ENCODE data around the gene CORIN.

The CORIN gene, protein sequence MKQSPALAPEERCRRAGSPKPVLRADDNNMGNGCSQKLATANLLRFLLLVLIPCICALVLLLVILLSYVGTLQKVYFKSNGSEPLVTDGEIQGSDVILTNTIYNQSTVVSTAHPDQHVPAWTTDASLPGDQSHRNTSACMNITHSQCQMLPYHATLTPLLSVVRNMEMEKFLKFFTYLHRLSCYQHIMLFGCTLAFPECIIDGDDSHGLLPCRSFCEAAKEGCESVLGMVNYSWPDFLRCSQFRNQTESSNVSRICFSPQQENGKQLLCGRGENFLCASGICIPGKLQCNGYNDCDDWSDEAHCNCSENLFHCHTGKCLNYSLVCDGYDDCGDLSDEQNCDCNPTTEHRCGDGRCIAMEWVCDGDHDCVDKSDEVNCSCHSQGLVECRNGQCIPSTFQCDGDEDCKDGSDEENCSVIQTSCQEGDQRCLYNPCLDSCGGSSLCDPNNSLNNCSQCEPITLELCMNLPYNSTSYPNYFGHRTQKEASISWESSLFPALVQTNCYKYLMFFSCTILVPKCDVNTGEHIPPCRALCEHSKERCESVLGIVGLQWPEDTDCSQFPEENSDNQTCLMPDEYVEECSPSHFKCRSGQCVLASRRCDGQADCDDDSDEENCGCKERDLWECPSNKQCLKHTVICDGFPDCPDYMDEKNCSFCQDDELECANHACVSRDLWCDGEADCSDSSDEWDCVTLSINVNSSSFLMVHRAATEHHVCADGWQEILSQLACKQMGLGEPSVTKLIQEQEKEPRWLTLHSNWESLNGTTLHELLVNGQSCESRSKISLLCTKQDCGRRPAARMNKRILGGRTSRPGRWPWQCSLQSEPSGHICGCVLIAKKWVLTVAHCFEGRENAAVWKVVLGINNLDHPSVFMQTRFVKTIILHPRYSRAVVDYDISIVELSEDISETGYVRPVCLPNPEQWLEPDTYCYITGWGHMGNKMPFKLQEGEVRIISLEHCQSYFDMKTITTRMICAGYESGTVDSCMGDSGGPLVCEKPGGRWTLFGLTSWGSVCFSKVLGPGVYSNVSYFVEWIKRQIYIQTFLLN

DNA sequence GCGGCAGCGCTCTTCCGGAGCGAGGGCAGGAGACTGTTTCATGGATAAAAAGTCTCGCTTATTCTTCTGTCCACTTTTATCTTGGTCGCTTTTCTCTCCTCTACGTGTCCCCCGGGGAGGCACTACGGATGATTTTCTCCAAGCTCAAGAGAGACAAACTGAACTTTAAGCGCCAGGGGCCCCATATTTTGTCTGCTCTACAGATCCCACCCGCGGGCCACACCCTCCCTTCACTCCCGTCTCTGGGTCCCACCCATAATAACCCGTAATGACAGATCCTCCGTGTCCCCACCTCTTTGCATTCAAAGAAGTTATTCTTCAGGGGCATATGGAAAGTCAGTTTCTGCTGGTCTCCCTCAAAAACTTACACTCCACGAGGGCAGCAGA, at the start of gene CORIN:
Gene CORIN (minus strand): TSS at position 160 of the 387 bp plus-strand sequence. CDS start 118 bp downstream, at position 42.
- no peak for DNase-seq (ENCODE audit: low read depth)

DNA sequence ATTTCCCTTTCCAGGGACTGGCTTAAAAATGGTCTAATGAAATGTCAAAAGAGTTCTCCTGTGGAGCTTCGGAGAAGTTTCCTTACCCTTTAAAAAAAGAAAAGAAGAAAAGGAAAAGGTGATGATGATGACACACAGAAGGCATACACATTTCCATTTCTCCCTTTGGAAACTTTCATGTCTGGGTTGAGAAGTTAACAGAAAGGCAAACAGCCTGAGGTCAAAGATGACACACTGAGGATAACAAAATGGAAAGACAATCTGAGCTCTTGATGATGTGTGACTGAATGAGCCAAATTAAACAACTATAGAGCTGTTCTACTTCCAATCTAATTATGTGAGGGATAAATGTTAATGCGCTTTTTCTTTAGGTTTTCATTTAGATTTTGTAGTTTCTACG, 44.4 kb upstream of the CORIN start:
- no peak for DNase-seq (ENCODE audit: low read depth)

DNA sequence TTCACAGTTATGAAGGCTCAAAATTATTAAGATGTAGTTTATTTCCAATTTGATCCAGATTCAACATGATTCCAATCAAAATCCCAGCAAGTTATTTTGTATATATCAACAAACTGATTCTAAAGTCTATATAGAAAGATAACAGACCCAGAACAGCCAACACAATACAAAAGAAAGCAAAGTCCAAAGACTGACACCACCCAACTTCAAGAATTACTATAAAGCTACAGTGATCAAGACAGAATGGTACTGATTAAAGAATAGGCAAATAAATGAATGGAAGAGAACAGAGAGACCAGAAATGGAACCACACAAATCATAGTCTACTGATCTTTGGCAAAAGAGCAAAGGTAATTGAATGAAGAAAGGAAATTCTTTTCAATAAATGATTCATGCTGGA, 41.6 kb upstream of the CORIN start:
- no peak for DNase-seq (ENCODE audit: low read depth)

DNA sequence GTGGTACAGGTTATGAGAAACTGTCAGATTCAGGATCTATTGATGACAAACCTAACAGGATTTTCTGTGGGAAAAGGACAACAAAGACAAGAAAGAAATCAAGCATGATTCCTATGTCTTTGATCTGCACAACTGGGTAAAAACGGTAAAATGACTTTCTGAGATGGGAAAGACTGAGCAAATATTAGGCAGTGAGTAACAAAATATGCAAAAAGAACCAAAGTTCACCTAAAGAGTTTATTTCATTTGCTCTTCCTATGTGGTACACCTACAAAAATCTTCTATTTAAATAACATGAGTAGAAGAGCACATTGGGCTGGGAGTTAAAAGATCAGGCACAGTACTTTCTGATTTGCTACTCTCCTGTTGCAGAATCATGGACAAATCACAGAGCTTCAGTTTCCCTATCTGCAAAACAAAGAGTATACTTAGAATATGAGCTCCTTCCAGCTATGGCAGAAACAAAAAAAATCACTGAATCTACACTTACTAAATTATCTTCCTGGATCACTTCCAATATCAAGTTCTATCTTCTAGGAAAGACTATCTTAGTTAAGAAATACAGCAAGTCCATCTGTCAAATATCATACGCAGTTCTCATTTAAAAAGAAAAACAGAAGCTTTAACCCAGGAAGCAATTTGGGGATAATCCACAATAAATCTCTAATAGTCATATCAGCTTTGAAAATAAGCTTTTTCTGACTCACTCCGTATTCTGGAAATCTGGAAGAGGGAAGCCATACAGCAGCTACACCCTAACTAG, 39.1 kb upstream of the CORIN start:
- no peak for DNase-seq (ENCODE audit: low read depth)

DNA sequence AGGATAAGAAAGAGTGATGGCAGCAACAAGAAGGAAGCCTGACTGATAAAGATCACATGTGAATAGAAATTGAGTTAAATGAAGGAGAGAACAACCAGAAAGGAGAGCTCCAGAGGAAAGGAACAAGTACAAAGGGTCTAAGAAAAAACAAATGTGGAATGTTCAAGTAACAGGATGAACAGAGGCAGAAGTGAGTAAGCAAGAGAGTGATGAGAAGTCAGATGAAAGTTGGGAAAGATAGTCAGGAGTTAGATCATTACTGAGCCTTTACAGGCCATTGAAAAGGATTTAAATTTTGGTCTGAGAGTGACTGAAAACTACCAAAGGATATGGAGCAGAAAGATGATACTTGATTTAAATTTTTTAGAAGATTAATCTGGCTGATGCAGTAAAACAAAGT, 38.4 kb upstream of the CORIN start:
- no peak for DNase-seq (ENCODE audit: low read depth)

DNA sequence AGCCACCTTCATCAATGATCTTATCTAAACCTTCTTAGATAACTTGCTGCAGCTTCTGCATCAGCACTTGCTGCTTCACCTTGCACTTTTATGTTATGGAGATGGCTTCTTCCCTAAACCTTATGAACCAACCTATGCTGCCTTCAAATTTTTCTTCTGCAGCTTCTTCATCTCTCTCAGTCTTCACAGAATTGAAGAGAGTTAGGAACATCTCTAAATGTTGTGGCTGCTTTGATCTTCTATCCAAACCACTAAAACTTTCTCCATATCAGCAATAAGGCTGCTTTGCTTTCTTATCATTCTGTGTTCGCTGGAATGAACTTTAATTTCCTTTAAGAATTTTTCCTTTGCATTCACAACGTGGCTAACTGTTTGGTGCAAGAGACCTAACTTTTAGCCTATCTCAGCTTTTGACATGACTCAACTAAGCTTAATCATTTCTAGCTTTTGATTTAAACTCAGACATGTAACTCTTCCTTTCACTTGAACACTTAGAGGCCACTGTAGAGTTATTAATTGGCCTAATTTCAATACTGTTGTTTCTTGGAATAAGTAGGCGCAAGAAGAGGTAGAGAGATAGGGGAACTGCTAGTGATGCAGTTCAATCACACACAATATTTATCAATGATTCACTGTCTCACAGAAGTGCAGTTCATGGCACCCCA, 36.1 kb upstream of the CORIN start:
- DNase-seq (ENCODE audit: low read depth), result no peak

DNA sequence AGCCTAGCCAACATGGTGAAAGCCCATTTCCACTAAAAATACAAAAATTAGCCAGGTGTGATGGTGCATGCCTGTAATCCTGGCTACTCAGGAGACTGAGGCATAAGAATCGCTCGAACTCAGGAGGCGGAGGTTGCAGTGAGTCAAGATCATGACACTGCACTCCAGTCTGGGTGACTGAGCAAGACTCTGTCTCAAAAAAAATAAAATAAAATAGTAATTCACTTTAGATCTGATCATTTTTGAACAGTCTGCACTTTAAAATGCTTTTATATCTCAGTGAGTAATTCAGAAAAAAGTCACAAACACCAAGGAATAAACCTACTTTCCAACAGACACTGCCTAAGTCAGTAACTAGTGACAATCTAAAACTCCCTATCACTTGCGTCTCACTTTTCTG, 25.6 kb upstream of the CORIN start:
- no peak for DNase-seq (ENCODE audit: low read depth)

DNA sequence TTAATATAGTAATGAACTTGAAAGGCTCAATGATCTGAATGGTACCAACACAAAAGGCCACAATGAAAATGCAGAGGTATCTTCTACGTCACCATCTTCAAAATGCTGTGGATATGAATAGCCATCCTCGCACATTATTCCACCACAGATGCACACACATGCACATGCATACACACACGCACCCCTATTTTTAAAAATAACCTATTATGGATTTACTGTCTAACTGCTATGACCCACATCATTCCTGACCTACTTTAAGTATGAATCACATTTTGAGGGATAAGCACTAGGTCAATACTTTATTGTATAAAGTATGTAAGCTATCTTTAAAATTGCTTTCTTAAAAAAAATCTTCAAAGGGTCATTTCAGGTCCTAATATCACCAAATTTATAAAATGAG, 24.4 kb upstream of the CORIN start:
- DNase-seq (ENCODE audit: low read depth), result no peak

DNA sequence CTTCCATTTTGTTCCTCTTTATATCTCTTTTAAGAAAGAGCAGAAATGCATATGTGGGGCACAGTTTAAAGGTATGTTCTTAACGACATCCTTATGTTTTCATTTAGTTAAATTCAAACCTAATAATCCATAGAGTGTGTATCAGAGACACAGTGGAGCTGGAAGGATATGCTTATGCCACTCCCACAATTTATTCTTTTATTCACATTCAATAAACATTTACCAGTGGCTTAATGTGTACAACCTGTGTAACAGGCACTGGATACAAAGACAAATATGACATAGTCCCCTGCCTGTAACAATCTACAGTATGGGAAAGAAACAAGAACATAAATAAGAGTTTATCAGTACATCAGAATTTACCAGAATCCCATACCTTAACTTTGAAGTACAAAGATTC, 22.4 kb upstream of the CORIN start:
- no peak for DNase-seq (ENCODE audit: low read depth)

DNA sequence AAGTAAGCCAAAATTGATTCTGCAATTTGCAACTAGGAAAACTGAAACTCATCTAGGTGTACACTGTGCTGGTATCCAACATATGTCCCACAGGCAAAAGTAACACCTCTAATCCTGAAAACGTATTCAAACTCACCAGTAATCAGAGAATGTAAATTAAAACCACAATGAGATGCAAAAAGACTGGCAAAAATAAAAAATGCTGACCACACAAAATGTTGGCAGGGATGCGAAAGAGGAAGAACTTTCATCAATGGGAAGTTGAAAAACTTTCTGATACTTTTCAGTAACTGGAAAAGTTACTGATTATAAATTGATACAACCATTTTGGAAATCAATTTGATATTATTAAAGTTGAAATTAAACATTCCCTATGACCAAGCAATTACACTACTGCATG, 20.1 kb upstream of the CORIN start:
- DNase-seq (ENCODE audit: low read depth), result no peak

DNA sequence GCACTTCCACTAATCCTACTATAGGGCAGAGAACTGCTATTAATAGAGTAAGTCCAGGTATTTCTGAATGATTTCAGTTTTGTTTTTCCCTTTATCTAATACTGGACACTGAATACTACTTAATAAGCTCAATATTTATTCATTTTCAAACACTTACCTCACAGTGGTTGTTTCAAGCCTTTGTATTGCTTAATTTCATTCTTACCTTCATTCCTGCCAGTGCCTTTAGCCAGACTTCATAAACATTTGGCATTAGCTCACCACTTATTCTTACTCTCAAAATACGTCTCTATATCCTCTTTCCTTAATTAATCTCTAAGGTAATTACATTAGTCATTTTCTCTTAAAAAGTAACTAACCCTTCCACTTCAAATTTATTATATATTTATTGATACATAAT, 18.8 kb upstream of the CORIN start:
- DNase-seq (ENCODE audit: low read depth), result no peak

DNA sequence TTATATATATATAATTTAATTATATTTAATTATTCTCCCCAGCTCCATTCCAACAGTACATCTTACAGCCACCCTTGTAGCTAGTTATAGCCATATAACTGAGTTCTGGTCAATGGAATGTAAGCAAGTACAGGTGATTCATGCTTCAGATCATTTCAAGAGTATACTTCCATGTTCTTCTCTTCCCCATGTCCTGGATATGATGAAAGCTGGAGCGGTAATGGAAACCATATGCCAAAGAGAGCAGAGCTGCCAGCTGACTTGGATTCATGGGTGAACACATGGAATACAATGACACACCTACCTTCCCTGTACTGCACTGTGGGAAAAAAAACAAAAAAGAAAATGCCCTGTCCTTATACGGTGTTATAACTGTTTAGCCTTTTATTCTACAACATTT, 17.5 kb upstream of the CORIN start:
- no peak for DNase-seq (ENCODE audit: low read depth)

DNA sequence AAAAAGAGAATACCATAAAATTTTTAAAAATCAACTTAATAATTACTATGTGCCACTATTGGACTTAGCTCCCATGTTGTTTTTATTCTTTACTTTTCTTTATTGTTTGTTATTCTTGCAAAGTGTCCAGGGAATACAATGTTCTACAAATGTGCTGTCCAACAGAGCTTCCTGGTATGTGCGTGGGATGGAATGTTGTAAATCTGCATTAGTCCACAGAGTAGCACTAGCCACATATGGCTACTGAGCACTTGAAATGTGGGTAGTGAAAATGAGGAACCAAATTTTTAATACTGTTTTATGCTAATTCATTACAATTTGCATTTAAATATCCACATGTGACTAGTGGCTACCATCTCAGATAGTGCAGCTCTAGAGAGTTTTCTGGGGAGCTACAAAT, 14.3 kb upstream of the CORIN start:
- no peak for DNase-seq (ENCODE audit: low read depth)

DNA sequence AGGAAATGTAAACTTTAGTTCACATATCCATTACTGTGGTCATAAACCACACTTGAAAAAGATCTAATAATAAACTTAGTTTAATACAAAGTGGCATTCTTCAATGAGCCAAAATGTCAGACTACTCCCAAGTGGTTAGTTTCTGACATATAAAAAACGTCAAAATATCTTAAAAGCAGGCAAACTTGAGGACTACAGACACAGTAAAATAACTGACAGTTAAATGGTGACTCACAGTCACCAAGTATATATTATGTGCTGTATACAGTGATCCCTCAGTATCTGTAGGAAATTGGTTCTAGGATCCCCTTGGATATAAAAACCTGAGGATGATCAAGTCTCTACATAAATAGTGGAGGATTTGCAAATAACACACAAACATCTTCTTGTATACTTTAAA, 11.6 kb upstream of the CORIN start:
- DNase-seq (ENCODE audit: low read depth), result no peak

DNA sequence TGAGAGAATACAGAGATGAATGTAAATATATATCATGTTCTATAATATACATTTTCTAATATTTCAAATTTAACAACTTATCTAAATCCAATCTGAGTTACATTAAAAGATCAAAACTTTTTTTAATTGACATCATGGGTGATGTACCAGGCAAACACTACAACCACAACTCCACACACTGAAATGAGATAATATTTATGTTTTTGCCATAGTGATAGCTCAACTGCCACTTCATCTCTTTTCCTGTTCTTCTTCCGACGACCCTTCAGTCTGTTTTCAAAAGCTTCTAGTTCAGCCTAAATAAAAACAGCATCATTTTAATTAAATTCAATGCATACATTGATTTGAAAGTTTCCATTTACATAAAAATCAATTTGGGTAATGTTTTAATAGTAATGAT, 10.2 kb upstream of the CORIN start:
- no peak for DNase-seq (ENCODE audit: low read depth)

DNA sequence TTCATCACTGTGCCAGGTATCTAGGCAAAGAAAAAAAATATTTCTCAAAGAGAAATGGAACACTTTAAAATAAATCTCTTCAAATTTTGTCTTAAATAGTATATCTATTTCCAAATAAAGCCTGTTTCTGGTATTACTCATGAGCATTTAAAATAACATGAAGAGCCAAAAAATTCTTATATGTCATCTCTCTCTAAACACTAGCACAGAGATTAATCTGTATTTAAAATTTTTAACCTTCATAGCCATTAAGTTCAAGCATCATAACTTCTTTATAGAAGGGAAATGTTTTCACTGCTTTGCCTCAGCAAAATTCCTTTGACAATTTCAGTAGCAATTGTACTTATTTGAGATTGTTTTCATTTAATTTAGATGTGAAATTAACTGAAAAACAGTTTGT, 5.1 kb upstream of the CORIN start:
- DNase-seq (ENCODE audit: low read depth), result no peak

DNA sequence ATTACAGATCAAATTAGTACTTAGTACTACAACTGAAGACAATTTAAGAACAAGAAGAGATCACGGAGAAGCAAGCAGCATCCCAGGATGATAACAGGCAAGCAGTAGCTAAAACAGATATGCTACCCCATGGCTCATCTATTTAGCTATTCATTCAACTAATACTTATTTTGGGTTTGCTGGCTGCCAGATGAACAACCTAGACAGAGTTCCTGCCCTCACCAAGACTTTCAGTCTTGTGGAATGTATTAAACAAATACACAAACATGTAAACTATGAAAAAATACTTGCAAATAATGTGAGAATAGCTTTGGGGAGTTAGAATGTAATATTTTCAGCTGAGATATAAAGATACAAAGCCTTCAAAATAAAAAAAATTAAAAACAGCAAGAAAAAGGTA, 2.4 kb upstream of the CORIN start:
- no peak for DNase-seq (ENCODE audit: low read depth)

DNA sequence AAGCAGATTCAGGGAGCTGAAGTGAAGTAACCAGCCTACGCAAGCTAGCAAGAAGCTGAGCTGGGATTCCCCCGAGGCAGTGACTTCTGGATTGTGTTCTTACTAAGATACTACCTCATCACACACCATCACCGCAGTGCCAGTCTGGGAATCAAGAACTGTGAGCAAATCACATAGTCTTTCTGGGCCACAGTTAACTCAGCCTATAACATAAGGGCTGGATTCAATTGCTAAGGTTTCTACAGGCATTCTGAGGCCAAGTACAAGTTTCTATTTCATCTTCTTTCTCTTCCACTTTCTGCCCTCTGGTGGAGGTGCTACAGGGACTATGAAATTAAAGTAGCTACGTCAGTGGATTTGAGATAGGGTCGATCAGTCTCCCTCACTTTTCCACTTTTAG, 1.4 kb upstream of the CORIN start:
- DNase-seq (ENCODE audit: low read depth), result no peak

DNA sequence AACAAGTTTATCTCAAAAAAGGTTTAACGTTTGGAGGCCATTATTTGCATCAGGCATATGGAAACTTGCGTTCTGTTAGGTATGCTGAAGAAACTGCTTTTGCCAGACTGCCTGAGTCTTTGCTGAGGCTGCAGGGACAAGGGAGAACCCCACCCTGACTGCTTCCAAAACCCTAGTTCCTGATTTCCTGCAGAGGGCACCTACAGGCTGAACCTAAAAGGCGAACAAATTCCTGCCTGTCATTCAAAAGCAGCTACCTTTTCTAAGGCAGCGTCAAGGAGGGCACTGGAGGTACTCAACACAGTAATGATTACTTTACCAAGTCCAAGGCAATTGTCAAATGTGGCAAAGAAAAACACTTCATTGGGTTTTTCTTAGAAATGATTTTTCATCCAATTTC, 578 bp upstream of the CORIN start:
- no peak for DNase-seq (ENCODE audit: low read depth)

DNA sequence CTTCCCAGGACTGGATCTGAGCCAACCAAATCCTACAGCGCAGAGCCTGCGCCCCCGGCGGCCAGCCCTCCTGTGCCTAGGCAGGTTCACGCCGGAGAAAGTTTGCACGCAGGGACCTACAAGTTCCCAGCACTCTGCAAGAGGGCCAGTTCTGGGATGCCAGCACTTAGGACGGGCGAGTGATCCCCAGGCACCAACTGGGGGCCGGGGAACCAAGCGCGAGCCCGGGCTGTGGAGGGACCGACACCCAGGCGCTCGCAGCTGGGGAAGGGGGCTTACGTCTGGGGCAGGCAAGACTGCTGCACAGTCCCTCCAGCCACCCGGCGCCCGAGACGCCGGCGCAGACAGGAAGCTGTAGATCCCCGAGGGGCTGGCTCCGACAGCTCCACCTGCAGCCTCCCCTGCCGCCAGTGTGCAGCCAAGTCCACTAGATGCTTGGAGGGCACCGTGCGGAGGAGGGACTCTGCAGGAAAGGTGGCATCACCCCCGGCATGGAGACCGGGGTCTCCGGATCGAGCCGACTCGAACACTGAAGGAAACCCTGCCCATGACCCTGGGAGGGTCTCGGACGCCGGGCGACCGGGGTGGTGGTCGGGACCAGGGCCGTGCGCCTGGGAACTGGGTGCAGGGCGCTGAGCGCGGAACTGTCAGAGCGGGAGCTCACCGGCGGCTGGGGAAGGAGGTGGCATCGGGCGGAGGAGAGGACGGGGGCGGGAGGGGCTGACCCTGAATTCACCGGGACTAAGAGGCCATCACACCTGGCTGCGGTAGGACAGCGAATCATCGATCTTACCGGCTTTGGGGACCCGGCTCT, 566 bp downstream of the CORIN start:
- peak; percentile 17 for DNase-seq (ENCODE audit: low read depth)

DNA sequence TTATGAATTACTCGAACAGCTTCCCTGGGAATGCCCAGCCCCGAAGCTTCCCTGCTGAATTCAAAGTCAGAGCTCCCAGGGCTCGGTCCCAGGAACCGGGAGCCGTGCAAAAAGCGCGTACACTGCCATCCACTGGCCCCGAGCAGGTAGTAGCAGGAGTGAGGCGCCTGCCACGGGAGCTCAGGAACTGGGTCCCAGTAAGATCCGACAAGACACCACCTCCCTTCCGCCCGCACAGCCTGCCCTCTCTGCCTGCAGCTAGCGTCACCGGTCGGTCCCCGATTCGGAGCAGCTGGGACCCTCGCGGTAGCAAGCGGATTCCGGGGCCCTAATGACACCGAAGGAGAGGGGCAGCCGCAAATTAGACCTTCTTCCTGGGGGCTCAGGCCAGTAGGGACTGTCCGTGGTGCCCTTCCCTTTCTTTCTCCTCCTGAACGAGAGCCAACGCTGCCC, 1.2 kb downstream of the CORIN start:
- peak; percentile 22 for DNase-seq (ENCODE audit: low read depth)
